Fibroblast of pulmonary artery (primary cell): ENCODE measurements around the gene MED22.
"Not testable (repeated sequence)": the region's sequence is repeated elsewhere in the genome, so short reads cannot be mapped to it uniquely, and the experiment has no call there.

Experiments
- DNase-seq: peaks from one replicate; pipeline ENCODE4 v3.0.0-alpha.2; 2010; ENCODE audit warnings: low read depth
- H3K4me3 ChIP-seq: replicated peaks from 2 replicates; pipeline ENCODE4 v1.5.1; 2011; ENCODE audit warnings: low read depth, mild to moderate bottlenecking, control low read depth, low read length, moderate library complexity
- CTCF ChIP-seq: IDR thresholded peaks from 2 replicates; pipeline ENCODE4 v1.5.1; 2011; ENCODE audit warnings: mild to moderate bottlenecking, control low read depth, low read length, inconsistent platforms; ENCODE audit errors: missing control alignments

The MED22 gene

GRCh38 chr9:133331221-133331620 lies 16.7 kb downstream of the MED22 start:
- no peak for TF ChIP-seq CTCF
- no peak overlapping the region for H3K4me3 ChIP-seq
- no peak for DNase-seq

- TF ChIP-seq CTCF, result peak; percentile 50
- H3K4me3 ChIP-seq, result not testable (repeated sequence)
- peak; percentile 36 for DNase-seq
These were observed 18.4 kb downstream of the MED22 start for GRCh38 chr9:133329306-133330156.

GRCh38 chr9:133327834-133328484 lies 20.0 kb downstream of the MED22 start:
- TF ChIP-seq CTCF, result no peak
- H3K4me3 ChIP-seq, result no peak overlapping the region
- DNase-seq, result no peak

GRCh38 chr9:133327021-133327420 lies 20.9 kb downstream of the MED22 start:
- H3K4me3 ChIP-seq, DNase-seq: not testable (repeated sequence)

- H3K4me3 ChIP-seq, result no peak overlapping the region
- DNase-seq, result no peak
- no peak for TF ChIP-seq CTCF
These were observed 23.8 kb downstream of the MED22 start for GRCh38 chr9:133323991-133324703.

- no peak for TF ChIP-seq CTCF
These were observed 24.7 kb downstream of the MED22 start for GRCh38 chr9:133323211-133323610.

GRCh38 chr9:133322701-133323100 lies 25.2 kb downstream of the MED22 start:
- no peak overlapping the region for H3K4me3 ChIP-seq
- TF ChIP-seq CTCF, result no peak
- no peak for DNase-seq

More at GRCh38 chr9:133323211-133323610, 24.7 kb downstream of the MED22 start:
- DNase-seq, result no peak
- no peak overlapping the region for H3K4me3 ChIP-seq
